GM18507 (cell line): Measurements from ENCODE around the gene SLC2A8.

ENCODE experiments used
- DNase-seq: peaks from one replicate; pipeline ENCODE4 v3.0.0; 2011; ENCODE audit warnings: low read depth; ENCODE audit not compliant: insufficient read length; ENCODE audit errors: extremely low spot score
- FAIRE-seq: peaks from 2 replicates; lab custom pipeline; 2011; peaks lifted over from hg19 to GRCh38; lab: Jason Lieb, UNC

Gene SLC2A8

DNA sequence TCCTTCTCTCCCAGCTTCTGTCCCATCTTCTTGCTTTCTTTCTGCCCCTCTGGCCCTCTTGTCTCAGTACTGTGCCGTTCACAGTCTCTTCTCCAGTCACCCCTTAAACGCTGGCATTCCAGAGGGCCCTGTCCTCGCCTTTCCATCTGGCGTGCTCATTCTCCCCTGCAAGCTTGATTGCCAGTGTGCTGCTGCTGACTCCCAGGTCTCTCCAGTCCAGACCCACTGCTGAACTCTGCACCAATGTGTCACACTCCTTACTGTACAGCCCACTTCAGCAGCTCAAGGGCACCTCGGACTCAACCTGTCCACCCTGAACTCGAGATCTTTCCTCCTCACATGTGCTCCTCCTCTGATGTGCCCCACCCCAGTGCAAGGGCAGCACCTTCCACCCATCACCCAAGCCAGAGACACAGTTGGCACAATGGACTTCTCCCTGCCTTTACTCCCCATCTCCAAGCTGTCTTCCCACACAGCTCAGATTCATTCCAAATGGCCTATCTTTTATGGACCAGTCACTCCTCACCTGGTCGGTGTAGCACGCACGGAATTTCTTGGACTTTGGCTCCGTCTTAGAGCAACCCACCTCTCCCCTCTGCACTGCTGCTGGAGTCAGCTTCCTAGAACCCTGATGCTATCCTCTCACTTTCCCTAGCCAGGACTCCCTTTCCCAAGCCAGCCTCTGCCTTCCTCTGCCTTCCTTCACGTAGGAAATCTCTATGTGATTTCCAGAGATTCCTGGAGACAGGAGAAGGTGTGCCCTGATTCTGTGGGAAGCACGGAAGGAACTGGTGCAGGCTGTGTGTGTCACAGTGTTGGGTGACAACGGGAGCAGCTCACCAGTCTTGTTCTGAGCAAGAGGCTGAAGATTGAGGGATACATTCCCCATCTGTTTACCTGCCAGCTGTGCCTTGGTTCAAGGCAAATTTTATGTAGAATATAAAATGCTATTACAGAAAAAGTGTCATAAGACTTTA is 26.0 kb upstream of the SLC2A8 start:
- DNase-seq (no peak), FAIRE-seq (no peak)

DNA sequence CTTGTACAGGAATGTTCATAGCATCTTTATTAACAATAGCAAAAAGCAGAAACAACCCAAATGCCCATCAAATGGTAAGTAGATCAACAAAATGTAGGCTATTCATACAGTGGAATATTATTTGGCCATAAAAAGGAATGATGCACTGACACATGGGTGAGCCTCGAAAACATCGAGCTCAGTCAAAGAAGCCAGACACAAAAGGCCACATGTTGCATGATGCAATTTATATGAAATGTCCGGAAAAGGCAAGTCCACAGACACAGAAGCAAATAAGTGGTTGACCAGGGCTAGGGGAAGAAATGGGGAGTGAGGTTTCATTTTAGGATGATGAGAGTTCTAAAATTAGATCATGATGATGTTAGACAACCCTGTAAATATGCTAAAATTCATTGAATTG is 16.5 kb upstream of the SLC2A8 start:
- DNase-seq: no peak

DNA sequence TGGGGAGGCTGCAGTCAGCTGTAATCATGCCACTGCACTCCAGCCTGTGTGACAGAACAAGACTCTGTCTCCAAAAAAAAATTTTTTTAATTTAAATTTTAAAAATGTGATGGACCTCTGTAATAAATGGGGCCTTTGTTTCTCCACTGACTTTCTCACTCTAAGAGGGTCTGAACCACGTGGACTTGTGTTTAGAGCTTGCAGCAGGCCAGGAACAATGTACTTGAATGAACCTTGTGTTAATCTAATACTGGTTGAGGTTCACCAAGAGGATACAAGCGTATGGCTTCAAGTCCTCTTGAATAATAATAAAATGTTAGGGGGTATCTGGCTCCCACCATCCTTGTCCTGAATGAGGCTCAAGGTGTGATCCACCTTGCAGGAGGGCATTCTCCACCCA is 14.4 kb upstream of the SLC2A8 start:
- DNase-seq (no peak), FAIRE-seq (no peak)

More for the DNA sequence above, 16.5 kb upstream of the SLC2A8 start:
- FAIRE-seq: no peak

DNA sequence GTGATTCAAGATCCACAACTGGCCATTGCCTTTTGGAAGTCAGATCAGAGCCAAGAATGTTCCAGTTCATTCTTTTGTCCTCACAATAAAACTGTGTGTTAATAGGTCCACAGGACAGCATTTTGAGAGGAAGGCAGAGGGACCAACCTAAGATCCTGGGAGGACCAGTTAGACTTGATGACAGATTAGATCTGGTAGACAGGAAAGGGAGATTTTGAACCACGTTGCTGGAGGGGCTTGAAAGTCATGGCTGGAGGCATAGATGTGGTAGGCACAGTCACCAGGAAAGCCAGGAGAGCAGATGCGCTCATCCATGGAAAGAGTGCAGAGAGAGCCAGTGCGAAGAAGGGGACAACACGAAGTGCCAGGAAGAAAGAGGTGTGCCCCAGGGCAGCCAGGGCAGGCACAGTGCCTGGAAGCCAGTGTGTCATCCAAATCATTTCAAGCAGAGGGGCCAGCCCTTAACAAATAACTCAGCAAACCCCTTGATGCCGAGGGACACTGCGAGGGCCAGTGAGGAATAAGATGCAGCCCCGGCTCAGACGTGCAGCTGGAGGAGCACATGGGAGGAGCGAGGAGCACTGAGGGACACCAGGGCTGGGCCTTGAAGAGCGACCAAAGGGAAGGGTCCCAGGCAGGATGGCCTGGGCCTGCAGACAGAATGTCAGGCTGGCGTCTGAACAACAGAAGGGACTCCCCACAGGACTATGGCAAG is 12.8 kb upstream of the SLC2A8 start:
- DNase-seq: no peak
- FAIRE-seq: no peak

DNA sequence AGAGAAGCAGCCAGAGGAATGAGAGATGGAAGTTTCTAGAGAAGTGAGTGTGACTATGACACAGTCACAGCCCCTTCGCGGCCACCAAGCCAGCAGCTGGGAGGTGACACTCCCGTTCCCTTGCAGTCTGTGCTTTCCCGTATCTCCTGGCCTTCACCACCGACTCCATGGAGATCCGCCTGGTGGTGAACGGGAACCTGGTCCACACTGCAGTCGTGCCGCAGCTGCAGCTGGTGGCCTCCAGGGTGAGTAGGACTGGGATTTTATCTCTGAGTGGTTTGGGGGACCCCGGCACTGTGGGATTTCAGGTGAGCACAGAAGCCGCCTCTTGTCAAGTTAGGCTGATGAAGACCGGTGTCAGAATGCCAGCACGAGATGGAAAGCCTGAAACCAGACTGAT is 12.1 kb upstream of the SLC2A8 start:
- no peak for FAIRE-seq
- DNase-seq: no peak

DNA sequence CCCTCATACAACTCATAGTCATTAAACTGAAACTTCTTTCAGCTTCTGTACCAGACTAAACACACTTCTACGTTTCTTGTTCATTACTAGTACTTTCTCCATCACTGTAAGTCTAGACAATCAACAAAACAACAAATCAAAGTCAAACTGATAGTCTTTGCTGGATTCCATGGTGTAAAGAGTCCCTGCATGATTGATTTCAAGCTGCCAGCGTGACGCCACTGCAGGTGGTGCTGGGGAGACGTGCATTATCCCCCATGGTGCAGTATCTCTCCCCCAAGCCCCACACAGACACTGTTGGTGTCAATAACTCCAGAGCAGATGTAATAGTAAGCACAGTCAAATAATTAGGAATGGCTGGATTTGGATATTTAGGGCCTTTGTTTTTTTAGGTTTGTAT is 10.7 kb upstream of the SLC2A8 start:
- FAIRE-seq (no peak), DNase-seq (no peak)

DNA sequence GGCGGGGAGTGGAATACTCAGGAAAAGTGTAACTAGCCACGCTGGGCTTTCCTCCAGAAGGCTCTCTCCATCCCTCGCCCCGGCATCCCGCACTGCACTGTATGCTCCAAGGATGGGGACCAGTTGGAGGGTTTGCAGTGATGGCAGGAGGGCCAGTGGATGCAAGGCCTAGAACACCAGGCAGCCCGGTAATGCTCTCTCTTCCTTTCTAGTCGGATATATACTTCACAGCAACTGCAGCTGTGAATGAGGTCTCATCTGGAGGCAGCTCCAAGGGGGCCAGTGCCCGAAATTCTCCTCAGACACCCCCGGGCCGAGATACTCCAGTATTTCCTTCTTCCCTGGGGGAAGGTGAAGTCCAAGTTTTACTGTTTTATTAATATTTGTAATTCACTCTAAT is 10.0 kb upstream of the SLC2A8 start:
- FAIRE-seq (no peak), DNase-seq (no peak)

DNA sequence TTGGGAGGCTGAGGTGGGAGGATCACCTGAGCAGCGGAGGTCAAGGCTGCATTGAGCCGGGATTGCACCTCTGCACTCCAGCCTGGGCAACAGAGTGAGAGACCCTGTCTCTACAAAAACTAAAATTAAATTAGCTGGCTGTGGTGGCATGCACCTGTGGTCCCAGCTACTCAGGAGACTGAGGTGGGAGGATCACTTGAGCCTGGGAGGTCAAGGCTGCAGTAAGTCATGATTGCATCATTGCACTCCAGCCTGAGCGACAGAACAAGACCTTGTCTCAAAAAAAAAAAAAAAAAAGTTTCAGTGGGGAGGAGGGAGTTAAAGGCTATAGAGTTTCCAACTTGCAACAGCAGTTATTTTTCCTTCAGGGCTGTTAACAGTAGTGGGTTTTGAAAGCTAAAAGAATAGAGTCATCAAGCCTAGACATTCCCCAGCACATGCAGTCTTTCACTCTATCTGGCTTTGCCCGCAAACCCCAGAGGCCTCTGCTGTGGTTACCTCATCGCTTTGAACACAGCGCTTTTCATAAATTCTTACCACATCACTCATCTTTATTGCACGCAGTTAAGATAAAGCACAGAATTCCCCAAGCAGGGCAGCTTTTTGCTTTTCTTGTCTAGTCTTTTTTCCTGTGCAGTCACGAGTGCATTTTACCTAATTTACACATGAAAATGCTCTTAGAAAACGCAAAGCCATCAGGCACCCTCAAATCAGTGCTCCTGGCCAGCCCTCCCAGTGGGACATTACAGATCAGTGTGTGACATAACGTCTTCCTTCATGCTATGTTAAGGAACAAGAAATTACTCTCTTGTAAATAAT is 8.7 kb upstream of the SLC2A8 start:
- FAIRE-seq (peak; percentile 63), DNase-seq (peak; percentile 22)

DNA sequence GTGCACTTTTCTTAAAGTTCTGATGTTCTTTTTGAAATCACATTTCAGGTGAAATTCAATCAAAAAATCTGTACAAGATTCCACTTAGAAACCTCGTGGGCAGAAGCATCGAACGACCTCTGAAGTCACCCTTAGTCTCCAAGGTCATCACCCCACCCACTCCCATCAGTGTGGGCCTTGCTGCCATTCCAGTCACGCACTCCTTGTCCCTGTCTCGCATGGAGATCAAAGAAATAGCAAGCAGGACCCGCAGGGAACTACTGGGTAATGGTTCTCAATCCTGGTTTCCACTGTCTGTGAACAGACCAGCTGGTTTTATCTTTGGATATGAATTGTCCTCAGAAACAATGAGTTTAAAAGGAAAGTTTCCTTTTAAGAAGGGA is 8.1 kb upstream of the SLC2A8 start:
- FAIRE-seq (no peak), DNase-seq (no peak)

DNA sequence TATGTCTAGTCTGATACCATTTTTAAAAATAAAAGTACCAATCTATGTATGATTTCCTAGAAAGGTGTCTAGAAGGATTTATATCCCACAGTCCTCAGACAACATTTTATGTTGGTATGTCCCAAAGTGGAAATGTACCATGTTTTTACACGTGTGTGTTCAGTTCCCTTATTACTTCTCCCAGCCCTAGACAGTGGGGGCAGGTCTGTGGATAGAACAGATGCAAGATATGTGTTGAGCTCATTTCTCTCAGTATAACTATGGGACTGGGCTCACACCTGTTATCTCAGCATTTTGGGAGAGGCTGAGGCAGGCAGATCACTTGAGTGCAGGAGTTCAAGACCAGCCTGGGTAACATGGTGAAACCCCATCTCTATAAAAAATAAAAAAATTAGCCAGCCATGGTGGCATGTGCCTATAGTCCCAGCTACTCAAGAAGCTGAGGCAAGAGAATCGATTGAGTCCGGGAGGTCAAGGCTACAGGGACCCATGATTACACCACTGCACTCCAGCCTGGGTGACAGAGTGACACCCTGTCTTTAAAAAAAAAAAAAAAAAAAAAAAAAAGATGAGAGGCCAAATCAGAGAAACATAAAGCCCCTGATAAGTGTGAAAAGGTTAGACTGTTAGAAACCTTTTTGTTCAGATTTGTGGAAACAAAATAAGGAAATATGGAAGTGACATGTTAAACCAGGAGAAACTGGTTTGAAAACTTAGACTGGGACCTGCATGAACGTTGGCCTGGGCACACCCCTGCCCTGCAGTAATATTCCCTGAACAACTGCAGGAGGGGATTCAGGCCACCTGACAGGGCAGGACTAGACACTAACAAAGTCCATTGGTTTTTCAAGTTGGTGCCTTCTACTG is 7.4 kb upstream of the SLC2A8 start:
- no peak for DNase-seq
- FAIRE-seq: no peak

DNA sequence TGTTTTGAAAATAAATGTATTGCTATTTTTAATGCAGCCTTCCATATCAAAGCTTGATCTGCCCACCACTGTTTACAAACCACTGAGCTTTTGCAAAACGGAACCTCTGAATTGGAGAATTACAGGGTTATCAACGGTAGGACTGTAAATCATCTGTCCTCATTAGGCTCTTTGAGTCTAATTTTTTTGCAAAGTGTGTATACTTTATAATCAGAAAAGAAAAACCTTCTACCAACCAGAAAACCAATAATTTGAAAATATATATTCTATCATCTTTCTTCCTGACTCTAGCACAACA is 6.8 kb upstream of the SLC2A8 start:
- FAIRE-seq: no peak

DNA sequence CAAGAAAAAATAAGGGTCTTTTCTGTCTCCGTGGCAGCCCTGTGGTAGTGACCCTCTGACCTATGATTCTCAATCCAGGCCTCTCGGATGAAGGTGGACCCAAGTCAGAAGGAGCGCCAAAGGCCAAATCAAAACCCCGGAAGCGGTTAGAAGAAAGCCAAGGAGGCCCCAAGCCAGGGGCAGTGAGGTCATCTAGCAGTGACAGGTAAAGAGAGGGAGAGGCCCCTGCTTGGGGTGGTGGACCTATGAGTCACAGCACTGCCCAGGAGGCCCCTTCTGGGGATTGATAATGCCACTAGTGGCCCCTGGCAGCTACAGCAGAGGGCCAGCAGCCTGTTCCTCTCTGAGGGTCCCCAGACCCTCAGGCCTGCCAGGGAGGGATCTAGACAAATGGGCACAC is 6.4 kb upstream of the SLC2A8 start:
- no peak for FAIRE-seq
- DNase-seq: no peak

More for the DNA sequence above, 6.8 kb upstream of the SLC2A8 start:
- DNase-seq: no peak

DNA sequence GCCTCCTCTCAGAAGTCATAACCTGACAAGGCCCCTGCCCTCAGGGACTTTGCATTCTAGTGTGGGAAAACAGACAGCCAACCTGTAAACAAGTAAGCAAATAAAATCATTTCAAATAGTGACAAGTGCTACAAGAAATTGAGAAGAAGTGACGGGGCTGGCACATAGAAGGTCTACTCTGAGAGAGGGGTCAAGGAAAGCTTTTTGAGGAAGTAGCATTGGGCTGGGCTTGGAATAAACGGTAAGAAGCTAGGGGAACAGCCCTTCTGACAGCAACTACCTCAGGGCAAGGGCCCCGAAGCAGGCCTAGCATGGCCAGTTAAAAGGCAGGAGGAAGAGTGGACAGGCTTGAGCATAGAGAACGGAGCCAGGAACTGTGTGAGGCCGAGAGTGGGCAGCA is 4.8 kb upstream of the SLC2A8 start:
- no peak for DNase-seq

DNA sequence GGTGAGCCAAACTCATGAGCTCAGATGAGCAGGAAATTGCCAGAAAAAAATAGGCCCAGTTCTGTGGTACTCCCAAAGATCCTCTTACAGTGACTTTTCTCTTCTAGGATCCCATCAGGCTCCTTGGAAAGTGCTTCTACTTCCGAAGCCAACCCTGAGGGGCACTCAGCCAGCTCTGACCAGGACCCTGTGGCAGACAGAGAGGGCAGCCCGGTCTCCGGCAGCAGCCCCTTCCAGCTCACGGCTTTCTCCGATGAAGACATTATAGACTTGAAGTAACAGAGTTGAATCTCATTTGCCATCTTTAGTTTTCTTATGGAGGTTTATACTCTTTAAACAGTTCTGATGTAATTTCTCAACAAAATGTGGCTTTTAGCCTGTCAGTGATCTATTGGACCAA is 4.0 kb upstream of the SLC2A8 start:
- DNase-seq (no peak), FAIRE-seq (no peak)

More for the DNA sequence above, 4.8 kb upstream of the SLC2A8 start:
- no peak for FAIRE-seq

DNA sequence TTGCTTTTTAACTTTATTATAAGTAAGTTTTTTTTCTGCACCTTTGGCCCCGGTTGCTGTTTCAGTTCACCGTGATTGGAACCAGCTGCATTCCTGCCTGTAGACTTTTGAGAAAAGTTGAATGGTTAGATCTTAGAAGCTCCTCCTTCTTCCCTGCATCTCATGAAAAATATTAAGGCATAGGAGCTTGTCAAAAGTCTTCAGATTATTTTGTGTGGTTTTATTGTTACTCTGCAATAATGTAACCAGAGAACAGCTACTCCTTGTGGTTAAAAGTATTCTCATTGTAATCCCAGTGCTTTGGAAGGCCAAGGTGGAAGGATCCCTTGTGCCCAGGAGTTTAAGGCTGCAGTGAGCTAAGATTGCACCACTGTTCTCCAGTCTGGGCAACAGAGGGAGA is 3.3 kb upstream of the SLC2A8 start:
- FAIRE-seq (no peak), DNase-seq (no peak)

DNA sequence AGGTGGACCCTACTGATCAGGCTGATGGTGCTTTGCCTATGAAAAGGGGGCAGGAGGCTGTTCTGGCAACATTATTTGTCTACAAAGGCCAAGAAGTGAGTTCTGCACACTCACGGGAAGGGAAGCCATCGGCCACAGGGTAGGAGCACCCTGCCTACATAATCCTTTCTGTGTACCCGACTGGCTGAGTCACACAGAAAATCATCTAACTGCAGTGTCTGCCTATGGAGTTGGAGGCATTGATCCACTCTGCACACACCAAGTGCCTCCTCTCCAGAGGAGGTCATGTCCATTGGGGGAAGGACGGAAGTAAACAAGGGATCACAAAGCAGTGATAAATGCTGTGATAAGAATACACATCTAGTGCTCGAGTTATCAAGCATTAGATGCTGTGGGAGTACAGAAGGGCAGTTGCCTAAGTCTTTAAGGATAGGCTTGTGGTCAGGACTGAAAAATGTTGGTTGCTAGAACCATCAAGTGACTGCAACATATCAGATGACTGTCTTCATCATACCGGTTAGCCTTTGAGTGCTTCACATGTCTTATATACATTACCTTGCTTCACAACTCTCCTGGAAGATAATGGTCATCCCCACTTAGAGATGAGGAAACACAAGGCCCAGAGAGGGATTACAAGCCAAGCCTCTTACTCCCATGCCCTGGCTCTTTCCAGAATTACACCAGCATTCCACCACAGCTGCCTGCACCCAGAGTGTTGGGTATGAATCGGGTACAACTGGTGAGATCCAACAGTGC is 1.3 kb upstream of the SLC2A8 start:
- DNase-seq: no peak

DNA sequence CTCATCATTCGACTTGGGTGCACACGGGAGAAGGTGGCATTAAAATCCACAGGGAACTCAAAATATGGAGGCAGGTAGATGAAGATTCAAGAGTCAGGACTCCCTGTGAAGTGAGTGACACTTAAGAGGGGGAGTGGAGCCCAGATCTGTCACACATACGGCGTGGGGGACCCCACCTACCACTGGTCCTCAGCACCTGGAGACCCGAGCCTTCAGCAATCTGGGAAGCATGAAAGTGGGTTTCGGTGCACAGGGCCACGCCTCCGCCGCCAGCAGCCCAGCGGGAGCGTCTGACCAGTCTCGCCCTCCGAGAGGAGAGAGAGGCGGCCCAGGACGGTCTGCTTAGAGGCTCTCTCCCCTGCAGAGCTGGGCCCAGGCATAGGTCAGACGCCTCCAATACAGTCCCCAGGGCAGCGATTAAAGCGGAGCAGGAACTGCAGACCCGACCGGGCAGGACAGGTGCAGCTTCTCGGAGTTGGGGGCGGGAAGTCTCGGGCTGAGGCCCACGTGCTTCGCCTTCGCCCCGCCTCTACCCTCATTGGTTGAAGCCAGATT is 639 bp upstream of the SLC2A8 start:
- no peak for FAIRE-seq

More for the DNA sequence above, 1.3 kb upstream of the SLC2A8 start:
- FAIRE-seq: peak; percentile 5

DNA sequence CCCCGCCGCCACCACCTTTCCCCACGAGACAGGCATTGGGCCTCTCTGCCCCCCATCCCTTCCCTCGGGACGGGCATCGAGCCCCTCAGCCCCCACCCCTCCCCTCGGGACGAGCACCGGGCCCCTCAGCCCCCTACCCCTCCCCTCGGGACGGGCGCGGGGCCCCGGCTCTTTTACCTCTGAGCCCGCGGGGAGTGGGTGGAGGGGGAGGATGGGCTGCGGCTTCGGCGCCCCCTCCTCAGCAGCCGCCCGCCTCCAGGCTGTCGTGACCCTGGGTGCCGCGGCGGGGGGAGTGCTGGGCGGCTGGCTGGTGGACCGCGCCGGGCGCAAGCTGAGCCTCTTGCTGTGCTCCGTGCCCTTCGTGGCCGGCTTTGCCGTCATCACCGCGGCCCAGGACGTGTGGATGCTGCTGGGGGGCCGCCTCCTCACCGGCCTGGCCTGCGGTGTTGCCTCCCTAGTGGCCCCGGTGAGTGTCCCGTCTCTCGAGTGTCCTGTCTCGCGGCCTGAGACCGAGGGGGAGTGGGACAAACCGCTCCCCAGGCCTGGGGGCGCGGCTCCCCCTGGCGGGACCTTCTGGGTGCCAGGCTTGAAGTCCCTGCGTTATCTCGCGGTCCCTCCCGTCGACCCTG is 791 bp downstream of the SLC2A8 start:
- peak; percentile 73 for FAIRE-seq
- no peak for DNase-seq

More for the DNA sequence above, 639 bp upstream of the SLC2A8 start:
- DNase-seq: no peak
